Mucosa of descending colon (tissue), 3 donors: Measurements from ENCODE around the gene MPHOSPH10. TPM values are rescaled to one million over a fixed set of nuclear protein-coding genes. Genes with fewer than 3 reads are reported as not detected.

Source experiments
- ATAC-seq: fragments of 200-7000 bp; cut with Tn5 transposase; one replicate; pipeline ENCODE4 v1.9.1; 2020; ENCODE audit warnings: mild to moderate bottlenecking, moderate library complexity
- DNase-seq, 3 donors: peaks; one replicate each; pipeline ENCODE4 v3.0.0-alpha.2; 2020
- H3K36me3 ChIP-seq: fragments of 200-600 bp; one replicate; pipeline ENCODE4 v1.8.0; 2021; ENCODE audit warnings: low read depth, mild to moderate bottlenecking
- H3K4me1 ChIP-seq: fragments of 200-600 bp; one replicate; pipeline ENCODE4 v1.8.0; 2021; ENCODE audit warnings: low read depth, mild to moderate bottlenecking
- H3K4me3 ChIP-seq: fragments of 200-600 bp; one replicate; pipeline ENCODE4 v1.8.0; 2021; ENCODE audit warnings: mild to moderate bottlenecking
- H3K9me3 ChIP-seq: fragments of 200-600 bp; one replicate; pipeline ENCODE4 v1.8.0; 2021; ENCODE audit warnings: mild to moderate bottlenecking
- intact Hi-C, 2 donors: fragments of 100-400 bp; cut with DNase I in 1 of 2; cut with micrococcal nuclease in 1 of 2; formaldehyde crosslinking; loops; one replicate each; pipeline versions ENCODE4 v1.11.0 to v1.11.1; 2022; cut with DNase I, micrococcal nuclease
- total RNA-seq, 3 donors: library from RNA; stranded (reverse); fragmentation: NEBNext Ultra II Directional in 2 of 3; extraction: Animal tissue kit (Norgen Biotek cat#: 25700) in 2 of 3; gene quantifications; one replicate each; pipeline versions ENCODE4 v1.2.1 to v1.2.4, GENCODE V29; 2021 to 2023
- TF ChIP-seq, protein P1 (sequence below): fragments of 200-600 bp; IDR thresholded peaks from one replicate; pipeline ENCODE4 v1.8.0; 2022; ENCODE audit warnings: antibody characterized with exemption, mild to moderate bottlenecking
- donor health status: DM: no; HTN: no; CAD: no; lungs with moderate emphysema.
- donor health status: DM: no; HTN: no; CAD: no.
- donor health status: DM: no; HTN: yes; CAD: no.

The MPHOSPH10 gene
- total RNA-seq, 3 donors from 2014 or later, result 20.6 to 26.1 (median 21.3) TPM

DNA sequence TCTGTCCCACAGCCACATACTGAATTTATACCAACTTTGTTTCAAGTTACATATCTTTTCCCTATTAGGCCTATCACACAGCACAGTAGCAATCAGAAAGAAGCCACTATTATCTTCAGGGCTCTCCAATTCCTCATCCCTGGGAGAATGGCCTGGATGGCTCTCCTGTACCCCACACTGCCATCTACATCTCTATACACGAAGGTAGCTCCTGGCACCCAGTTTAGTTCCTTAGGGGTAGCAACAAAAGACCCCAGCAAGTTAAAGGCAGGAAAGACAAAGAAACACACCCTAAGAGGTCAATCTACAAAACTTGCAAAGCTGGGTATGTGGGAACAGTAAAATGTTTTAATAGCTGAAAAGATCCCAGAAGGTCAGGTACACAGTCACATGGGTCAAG, 56.5 kb downstream of the MPHOSPH10 start:
- DNase-seq (no peak), ATAC-seq (no peak)
- H3K9me3 ChIP-seq, result no peaks in the 10 kb centered on the region
- no peaks in the 10 kb centered on the region for H3K36me3 ChIP-seq
- TF ChIP-seq, protein P1, sequence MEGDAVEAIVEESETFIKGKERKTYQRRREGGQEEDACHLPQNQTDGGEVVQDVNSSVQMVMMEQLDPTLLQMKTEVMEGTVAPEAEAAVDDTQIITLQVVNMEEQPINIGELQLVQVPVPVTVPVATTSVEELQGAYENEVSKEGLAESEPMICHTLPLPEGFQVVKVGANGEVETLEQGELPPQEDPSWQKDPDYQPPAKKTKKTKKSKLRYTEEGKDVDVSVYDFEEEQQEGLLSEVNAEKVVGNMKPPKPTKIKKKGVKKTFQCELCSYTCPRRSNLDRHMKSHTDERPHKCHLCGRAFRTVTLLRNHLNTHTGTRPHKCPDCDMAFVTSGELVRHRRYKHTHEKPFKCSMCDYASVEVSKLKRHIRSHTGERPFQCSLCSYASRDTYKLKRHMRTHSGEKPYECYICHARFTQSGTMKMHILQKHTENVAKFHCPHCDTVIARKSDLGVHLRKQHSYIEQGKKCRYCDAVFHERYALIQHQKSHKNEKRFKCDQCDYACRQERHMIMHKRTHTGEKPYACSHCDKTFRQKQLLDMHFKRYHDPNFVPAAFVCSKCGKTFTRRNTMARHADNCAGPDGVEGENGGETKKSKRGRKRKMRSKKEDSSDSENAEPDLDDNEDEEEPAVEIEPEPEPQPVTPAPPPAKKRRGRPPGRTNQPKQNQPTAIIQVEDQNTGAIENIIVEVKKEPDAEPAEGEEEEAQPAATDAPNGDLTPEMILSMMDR, result no peak
- intact Hi-C loops, result no loop called here
- no peaks in the 10 kb centered on the region for H3K4me1 ChIP-seq
- no peak overlapping the region for H3K4me3 ChIP-seq

DNA sequence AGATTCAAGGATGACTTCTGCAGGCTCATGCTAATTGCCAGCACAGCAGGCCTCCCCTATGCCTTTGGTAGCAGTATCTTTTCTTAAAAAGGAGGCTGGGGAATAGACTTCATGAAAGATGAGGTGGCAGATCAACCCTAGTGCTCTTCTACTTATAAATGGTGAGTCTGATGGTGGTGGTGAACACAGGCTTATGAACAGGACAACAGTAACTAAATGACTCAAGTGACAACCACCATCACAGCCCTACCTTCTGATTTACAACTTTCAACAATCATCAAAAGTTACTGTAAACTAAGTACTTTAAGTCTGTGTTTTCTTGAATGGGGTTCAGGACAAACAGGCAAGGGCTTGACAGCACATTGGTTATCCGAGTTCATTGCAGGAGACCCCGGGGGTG, 57.2 kb downstream of the MPHOSPH10 start:
- TF ChIP-seq, protein P1, result no peak
- H3K4me3 ChIP-seq, result no peak overlapping the region
- no peaks in the 10 kb centered on the region for H3K4me1 ChIP-seq
- no peaks in the 10 kb centered on the region for H3K36me3 ChIP-seq
- H3K9me3 ChIP-seq, result no peaks in the 10 kb centered on the region
- DNase-seq (no peak), ATAC-seq (no peak)
- intact Hi-C loops, result no loop called here

DNA sequence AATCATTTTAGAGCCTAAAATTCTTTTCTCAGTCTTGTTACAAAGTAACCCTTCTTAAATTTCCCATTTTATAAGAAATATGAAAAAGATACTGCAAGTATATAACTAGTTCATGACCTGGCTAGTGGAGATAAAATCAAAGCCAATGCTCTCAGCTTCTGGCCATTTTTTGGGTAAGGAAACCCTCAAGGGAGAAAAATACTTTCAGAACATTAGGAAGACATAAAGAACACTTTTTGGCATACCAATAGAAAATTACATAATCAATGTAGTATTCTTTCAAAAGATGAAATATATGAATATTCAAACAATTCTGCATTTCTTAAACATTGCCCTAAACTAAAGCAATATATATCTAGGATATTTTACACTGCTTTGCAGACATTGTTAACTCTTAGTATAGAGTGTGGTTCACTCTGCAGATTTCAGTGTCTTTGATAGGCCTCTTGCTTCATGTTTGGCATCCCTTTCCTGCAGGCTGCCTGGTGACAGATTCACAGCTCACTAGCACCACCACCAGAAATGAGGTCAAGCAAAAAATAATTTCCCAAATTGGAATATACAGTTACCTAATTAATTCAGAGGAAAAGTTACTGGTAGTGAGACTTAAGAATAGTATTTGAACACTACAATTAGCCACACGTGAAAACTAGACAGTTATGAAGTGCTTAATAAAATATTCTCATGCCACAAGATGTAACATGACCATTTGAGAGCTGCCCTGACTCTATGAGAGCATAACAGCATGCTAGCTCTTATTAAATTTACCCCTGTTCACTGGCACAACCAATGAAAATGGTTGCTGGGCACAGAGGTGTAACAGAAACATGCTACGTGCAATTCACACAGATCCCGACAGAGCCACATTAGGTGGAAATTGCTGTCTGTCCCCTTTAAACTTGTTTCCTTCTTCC, 60.5 kb downstream of the MPHOSPH10 start:
- no peak for DNase-seq
- intact Hi-C loops, result no loop called here
- no peak for ATAC-seq
- Histone ChIP-seq H3K9me3 (no peaks in the 10 kb centered on the region), H3K36me3 (no peaks in the 10 kb centered on the region), H3K4me3 (no peak overlapping the region), H3K4me1 (no peaks in the 10 kb centered on the region)
- TF ChIP-seq, protein P1, result no peak

DNA sequence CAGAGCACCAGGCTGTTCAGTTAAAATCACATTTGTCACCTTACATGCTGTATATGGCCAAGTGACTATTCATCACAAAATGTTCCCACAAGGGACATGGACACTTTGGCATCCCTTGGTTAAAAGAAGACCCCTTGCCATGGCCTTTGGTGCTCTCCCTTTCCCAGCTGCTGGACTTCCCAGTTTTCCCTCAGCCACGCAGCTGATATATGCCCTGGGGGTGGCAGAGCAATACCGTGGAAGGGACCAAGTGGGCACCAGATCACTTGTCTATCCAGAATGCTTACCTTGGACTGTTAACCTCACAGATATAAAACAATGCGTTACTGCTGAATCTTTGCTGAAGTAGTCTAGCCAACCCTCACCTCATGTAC, 61.1 kb downstream of the MPHOSPH10 start:
- intact Hi-C loops, result no loop called here
- TF ChIP-seq, protein P1, result no peak
- Histone ChIP-seq H3K4me3 (no peak overlapping the region), H3K36me3 (no peaks in the 10 kb centered on the region), H3K9me3 (no peaks in the 10 kb centered on the region), H3K4me1 (no peaks in the 10 kb centered on the region)
- ATAC-seq (no peak), DNase-seq (no peak)

Other genes starting within 250 kb of the MPHOSPH10 start
- under 1 TPM in 1 of 3 donors, not detected in 2; 0.47 TPM for gene VAX2, start 230.1 kb upstream of the MPHOSPH10 start, total RNA-seq
- gene ATP6V1B1, start 194.7 kb upstream of the MPHOSPH10 start, total RNA-seq, result not detected
- 1 to 10 TPM in 1 of 3 donors, under 1 TPM in 2; 0.23 to 1.8 (median 0.75) TPM for gene ANKRD53, start 152.0 kb upstream of the MPHOSPH10 start, total RNA-seq
- 10 to 100 TPM; 51.0 to 63.0 (median 51.4) TPM for gene TEX261, start 135.8 kb upstream of the MPHOSPH10 start, total RNA-seq
- gene NAGK, start 62.0 kb upstream of the MPHOSPH10 start, total RNA-seq, result 100 to 1,000 TPM in 1 of 3 donors, 10 to 100 TPM in 2; 64.5 to 105 (median 67.9) TPM
- gene MCEE, start 405 bp upstream of the MPHOSPH10 start, total RNA-seq, result 10 to 100 TPM; 18.2 to 22.8 (median 19.1) TPM
- 10 to 100 TPM in 1 of 3 donors, 1 to 10 TPM in 2; 5.6 to 14.6 (median 6.5) TPM for gene PAIP2B, start 96.5 kb downstream of the MPHOSPH10 start, total RNA-seq
- gene ZNF638, start 201.1 kb downstream of the MPHOSPH10 start, total RNA-seq, result 100 to 1,000 TPM in 1 of 3 donors, 10 to 100 TPM in 2; 87.4 to 118 (median 95.0) TPM